ENCODE measurements around the gene KCNMB2.

Gene KCNMB2

GRCh38 chr3:178658694-178659325 is 122.6 kb downstream of the KCNMB2 start:
- DNase-seq = no peak

GRCh38 chr3:178663201-178663934 is 127.1 kb downstream of the KCNMB2 start:
- DNase-seq = no peak

- DNase-seq = no peak
Measured at GRCh38 chr3:178665747-178666146, 129.5 kb downstream of the KCNMB2 start.

- no peak for DNase-seq
Measured at GRCh38 chr3:178669022-178669601, 132.9 kb downstream of the KCNMB2 start.

- no peak for DNase-seq
Measured at GRCh38 chr3:178669758-178670157, 133.5 kb downstream of the KCNMB2 start.

- no peak for DNase-seq
Measured at GRCh38 chr3:178671377-178671776, 135.1 kb downstream of the KCNMB2 start.

- DNase-seq = no peak
Measured at GRCh38 chr3:178671791-178672190, 135.6 kb downstream of the KCNMB2 start.

GRCh38 chr3:178672275-178672674 is 136.0 kb downstream of the KCNMB2 start:
- no peak for DNase-seq

- no peak for DNase-seq
Measured at GRCh38 chr3:178673529-178673928, 137.3 kb downstream of the KCNMB2 start.

- no peak for DNase-seq
Measured at GRCh38 chr3:178676077-178676476, 139.8 kb downstream of the KCNMB2 start.

GRCh38 chr3:178676942-178677790 is 140.9 kb downstream of the KCNMB2 start:
- DNase-seq = no peak

GRCh38 chr3:178677961-178678360 is 141.7 kb downstream of the KCNMB2 start:
- DNase-seq = no peak

- DNase-seq = no peak
Measured at GRCh38 chr3:178680037-178680436, 143.8 kb downstream of the KCNMB2 start.

- DNase-seq = no peak
Measured at GRCh38 chr3:178680489-178680888, 144.3 kb downstream of the KCNMB2 start.

- DNase-seq = no peak
Measured at GRCh38 chr3:178684881-178685590, 148.8 kb downstream of the KCNMB2 start.

GRCh38 chr3:178685591-178685906 is 149.3 kb downstream of the KCNMB2 start:
- DNase-seq = no peak

GRCh38 chr3:178686826-178687225 is 150.6 kb downstream of the KCNMB2 start:
- no peak for DNase-seq

GRCh38 chr3:178690571-178690970 is 154.3 kb downstream of the KCNMB2 start:
- DNase-seq = no peak

GRCh38 chr3:178699364-178699763 is 163.1 kb downstream of the KCNMB2 start:
- no peak for DNase-seq

- no peak for DNase-seq
Measured at GRCh38 chr3:178699810-178700209, 163.6 kb downstream of the KCNMB2 start.

- DNase-seq = no peak
Measured at GRCh38 chr3:178703268-178703975, 167.2 kb downstream of the KCNMB2 start.

GRCh38 chr3:178705925-178706324 is 169.7 kb downstream of the KCNMB2 start:
- DNase-seq = no peak

All from SIG-M5 (cell line).